Measurements from ENCODE around the gene PMP22. TPM values are rescaled to one million over a fixed set of nuclear protein-coding genes. Genes with fewer than 3 reads are reported as not detected.
A peak's percentile ranks its signal among the peaks of the same experiment; 100 is the strongest.

The PMP22 gene
- total and polyA plus RNA-seq, 4 donors, result 78.1 to 168 (median 138) TPM

DNA sequence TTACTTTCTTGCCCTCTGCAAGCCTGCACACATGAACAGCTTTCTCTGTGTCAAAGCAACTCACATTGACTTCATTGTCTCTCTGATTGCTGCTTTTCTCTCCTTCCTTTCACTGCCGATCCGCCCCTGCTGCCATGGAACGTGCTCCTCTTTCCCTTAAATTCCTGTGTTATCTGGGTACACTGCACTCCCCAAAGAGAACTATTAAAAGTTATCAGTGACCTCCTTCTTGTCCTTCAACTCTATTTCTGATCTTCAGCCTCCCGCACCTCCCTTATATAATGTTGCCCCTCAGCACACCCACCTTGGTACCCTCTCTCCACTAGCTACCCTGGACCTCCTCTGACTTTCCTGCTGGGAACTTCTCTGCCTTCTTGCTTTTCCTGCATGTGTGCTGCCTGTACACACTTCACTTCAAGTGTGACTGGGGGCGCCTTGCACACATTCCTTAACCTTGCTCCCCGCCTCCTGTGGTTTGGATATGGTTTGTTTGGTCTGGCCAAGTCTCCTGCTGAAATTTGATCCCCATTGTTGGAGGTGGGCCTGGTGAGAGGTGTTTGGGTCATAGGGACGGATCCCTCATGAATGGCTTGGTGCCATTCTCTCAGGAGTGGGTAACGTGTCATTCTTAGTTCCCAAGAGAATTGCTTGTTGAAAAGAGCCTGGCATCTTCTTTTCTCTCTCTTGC, 26.7 kb upstream of the PMP22 start:
- H3K9ac ChIP-seq (ENCODE audit: insufficient read depth in 1 of 2, low read length in 2 of 2), result no peak overlapping the region
- H3K36me3 ChIP-seq (ENCODE audit: control insufficient read depth in 4 of 4, insufficient read depth in 4 of 4, low read length in 4 of 4), result no peaks in the 10 kb centered on the region
- no peak overlapping the region for H3K4me3 ChIP-seq
- ATAC-seq (ENCODE audit: insufficient read depth, low FRiP score), result no peak
- peaks cover 0 to 4% (median 0%) of the 10 kb centered on the region in 4 donors for H3K9me3 ChIP-seq (ENCODE audit: control insufficient read depth in 4 of 4, insufficient read depth in 3 of 4, low read length in 3 of 4)
- WGBS, 2 donors, result 63 to 75% methylated on average over 8 of the region's 8 CpGs
- peak in 2 of 3 donors; percentile 49 to 54 for DNase-seq
- H3K4me1 ChIP-seq (ENCODE audit: control insufficient read depth in 5 of 5, insufficient read depth in 5 of 5, low read length in 5 of 5), result peaks cover 0 to 7% (median 3%) of the 10 kb centered on the region in 5 donors
- no peaks in the 10 kb centered on the region for H3K27me3 ChIP-seq (ENCODE audit: control insufficient read depth in 3 of 3, insufficient read depth in 3 of 3, low read length in 2 of 3)
- peak overlapping the region in 1 of 2 donors; percentile 45 for H3K27ac ChIP-seq (ENCODE audit: low read depth in 1 of 2, low read length in 1 of 2)
- TF ChIP-seq, protein P1, sequence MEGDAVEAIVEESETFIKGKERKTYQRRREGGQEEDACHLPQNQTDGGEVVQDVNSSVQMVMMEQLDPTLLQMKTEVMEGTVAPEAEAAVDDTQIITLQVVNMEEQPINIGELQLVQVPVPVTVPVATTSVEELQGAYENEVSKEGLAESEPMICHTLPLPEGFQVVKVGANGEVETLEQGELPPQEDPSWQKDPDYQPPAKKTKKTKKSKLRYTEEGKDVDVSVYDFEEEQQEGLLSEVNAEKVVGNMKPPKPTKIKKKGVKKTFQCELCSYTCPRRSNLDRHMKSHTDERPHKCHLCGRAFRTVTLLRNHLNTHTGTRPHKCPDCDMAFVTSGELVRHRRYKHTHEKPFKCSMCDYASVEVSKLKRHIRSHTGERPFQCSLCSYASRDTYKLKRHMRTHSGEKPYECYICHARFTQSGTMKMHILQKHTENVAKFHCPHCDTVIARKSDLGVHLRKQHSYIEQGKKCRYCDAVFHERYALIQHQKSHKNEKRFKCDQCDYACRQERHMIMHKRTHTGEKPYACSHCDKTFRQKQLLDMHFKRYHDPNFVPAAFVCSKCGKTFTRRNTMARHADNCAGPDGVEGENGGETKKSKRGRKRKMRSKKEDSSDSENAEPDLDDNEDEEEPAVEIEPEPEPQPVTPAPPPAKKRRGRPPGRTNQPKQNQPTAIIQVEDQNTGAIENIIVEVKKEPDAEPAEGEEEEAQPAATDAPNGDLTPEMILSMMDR (IDR thresholded peaks at IDR 0.05; ENCODE audit: control extremely low read depth, extremely low read depth), result no peak

DNA sequence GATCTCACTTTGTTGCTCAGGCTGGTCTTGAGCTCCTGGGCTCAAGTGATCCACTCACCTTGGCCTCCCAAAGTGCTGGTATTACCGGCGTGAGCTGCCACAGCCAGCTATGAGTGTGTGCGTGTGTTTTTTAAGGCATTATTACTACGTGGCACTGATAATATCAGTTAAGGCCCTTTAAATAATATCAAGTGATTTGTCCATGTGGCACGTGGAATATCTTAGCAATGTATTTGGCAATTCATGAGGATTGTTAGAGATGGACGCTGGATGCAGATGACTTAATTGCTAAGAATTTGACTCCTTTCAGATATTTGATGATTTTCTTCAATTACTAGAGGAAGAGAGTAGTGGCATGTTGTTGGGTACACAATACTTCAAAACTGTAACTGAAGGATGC, 25.5 kb upstream of the PMP22 start:
- WGBS, 2 donors, result 69 to 88% methylated on average over 6 of the region's 6 CpGs
- Histone ChIP-seq H3K4me1 (ENCODE audit: control insufficient read depth in 5 of 5, insufficient read depth in 5 of 5, low read length in 5 of 5) (peaks cover 0 to 7% (median 3%) of the 10 kb centered on the region in 5 donors), H3K27ac (ENCODE audit: low read depth in 1 of 2, low read length in 1 of 2) (peak overlapping the region in 1 of 2 donors; percentile 38), H3K9ac (ENCODE audit: insufficient read depth in 1 of 2, low read length in 2 of 2) (no peak overlapping the region), H3K27me3 (ENCODE audit: control insufficient read depth in 3 of 3, insufficient read depth in 3 of 3, low read length in 2 of 3) (no peaks in the 10 kb centered on the region), H3K36me3 (ENCODE audit: control insufficient read depth in 4 of 4, insufficient read depth in 4 of 4, low read length in 4 of 4) (no peaks in the 10 kb centered on the region), H3K9me3 (ENCODE audit: control insufficient read depth in 4 of 4, insufficient read depth in 3 of 4, low read length in 3 of 4) (peaks cover 0 to 4% (median 0%) of the 10 kb centered on the region in 4 donors), H3K4me3 (no peak overlapping the region)
- DNase-seq (no peak), ATAC-seq (ENCODE audit: insufficient read depth, low FRiP score) (no peak)
- TF ChIP-seq, protein P1 (IDR thresholded peaks at IDR 0.05; ENCODE audit: control extremely low read depth, extremely low read depth), result no peak

DNA sequence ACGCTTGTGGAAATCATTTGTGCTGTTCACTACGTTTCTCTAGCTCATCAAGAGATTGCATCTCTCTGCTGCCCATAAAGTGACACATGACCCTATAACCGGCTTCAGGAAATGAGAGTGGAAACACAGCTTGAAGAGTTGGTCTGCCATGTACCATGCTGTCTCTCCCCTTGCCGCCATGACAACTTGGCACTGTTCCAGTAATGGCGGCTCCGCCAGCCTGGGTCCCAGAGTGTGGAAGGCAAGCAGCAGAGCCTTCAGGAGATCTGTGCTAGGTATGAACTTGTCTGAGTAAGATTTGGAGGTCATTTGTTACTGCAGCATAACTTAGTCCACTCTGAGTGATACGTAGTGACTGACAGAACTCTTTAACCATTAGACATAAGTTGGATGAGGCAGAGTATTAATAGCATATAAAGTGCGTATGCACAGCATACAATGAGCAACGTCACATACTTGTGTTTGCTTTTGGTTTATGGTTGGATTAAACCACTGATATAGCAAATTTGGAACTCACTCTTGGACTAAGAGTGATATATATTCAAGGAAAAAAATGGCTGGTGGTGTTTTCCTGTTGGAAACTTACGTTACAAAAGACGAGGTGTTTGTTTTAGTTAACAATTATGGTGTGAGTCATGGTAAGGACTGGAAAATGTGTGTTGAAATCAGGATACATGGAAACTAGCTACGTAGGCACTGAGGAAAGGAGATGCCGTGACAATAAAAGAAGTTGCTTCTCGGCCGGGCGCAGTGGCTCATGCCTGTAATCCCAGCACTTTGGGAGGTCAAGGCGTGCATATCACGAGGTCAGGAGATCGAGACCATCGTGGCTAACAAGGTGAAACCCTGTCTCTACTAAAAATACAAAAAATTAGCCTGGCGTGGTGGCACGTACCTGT, 24.4 kb upstream of the PMP22 start:
- WGBS, 2 donors, result 75 to 80% methylated on average over 22 of the region's 22 CpGs
- H3K4me1 ChIP-seq (ENCODE audit: control insufficient read depth in 5 of 5, insufficient read depth in 5 of 5, low read length in 5 of 5), result peaks cover 0 to 7% (median 3%) of the 10 kb centered on the region in 5 donors
- no peak for ATAC-seq (ENCODE audit: insufficient read depth, low FRiP score)
- TF ChIP-seq, protein P1 (IDR thresholded peaks at IDR 0.05; ENCODE audit: control extremely low read depth, extremely low read depth), result no peak
- no peak overlapping the region for H3K27ac ChIP-seq (ENCODE audit: low read depth in 1 of 2, low read length in 1 of 2)
- no peak overlapping the region for H3K9ac ChIP-seq (ENCODE audit: insufficient read depth in 1 of 2, low read length in 2 of 2)
- no peaks in the 10 kb centered on the region for H3K36me3 ChIP-seq (ENCODE audit: control insufficient read depth in 4 of 4, insufficient read depth in 4 of 4, low read length in 4 of 4)
- H3K9me3 ChIP-seq (ENCODE audit: control insufficient read depth in 4 of 4, insufficient read depth in 3 of 4, low read length in 3 of 4), result peaks cover 0 to 4% (median 0%) of the 10 kb centered on the region in 4 donors
- no peak overlapping the region for H3K4me3 ChIP-seq
- no peak for DNase-seq
- H3K27me3 ChIP-seq (ENCODE audit: control insufficient read depth in 3 of 3, insufficient read depth in 3 of 3, low read length in 2 of 3), result no peaks in the 10 kb centered on the region

Measured in lung (tissue), 12 donors.